Sigmoid colon (tissue), 7 donors: ENCODE measurements around the gene WNT3A. TPM values are rescaled to one million over a fixed set of nuclear protein-coding genes. Genes with fewer than 3 reads are reported as not detected.

ENCODE experiments used
- DNase-seq: peaks from one replicate; pipeline ENCODE4 v3.0.0-alpha.2; 2019
- H3K27ac ChIP-seq, 4 donors: fragments of 200-600 bp; sonication (generic); one replicate each; pipeline ENCODE4 v1.5.1; 2016 to 2019; ENCODE audit warnings: mild to moderate bottlenecking in 1 of 4
- H3K27me3 ChIP-seq, 3 donors: fragments of 200-600 bp; sonication (generic); one replicate each; pipeline ENCODE4 v1.5.1; 2019; ENCODE audit warnings: mild to moderate bottlenecking in 1 of 3
- H3K36me3 ChIP-seq, 4 donors: fragments of 200-600 bp; sonication (generic); one replicate each; pipeline ENCODE4 v1.5.1; 2016 to 2019
- H3K4me1 ChIP-seq, 4 donors: fragments of 200-600 bp; sonication (generic); one replicate each; pipeline ENCODE4 v1.5.1; 2017 to 2019
- H3K4me3 ChIP-seq, 4 donors: fragments of 200-600 bp; sonication (generic); one replicate each; pipeline ENCODE4 v1.5.1; 2017 to 2019; ENCODE audit warnings: mild to moderate bottlenecking in 2 of 4, moderate library complexity in 1 of 4
- H3K9me3 ChIP-seq, 4 donors: fragments of 200-600 bp in 3 of 4; sonication (generic) in 3 of 4; one replicate each; pipeline versions ENCODE4 v1.5.1 to v1.6.1; 2013 to 2019
- EP300 ChIP-seq, 4 donors: sonication (generic); formaldehyde crosslinking; IDR thresholded peaks; one replicate each; pipeline ENCODE4 v1.6.1; 2017; ENCODE audit warnings: antibody characterized with exemption in 4 of 4
- POLR2A ChIP-seq, 2 donors: fragments of 450-650 bp; IDR thresholded peaks; one replicate each; pipeline ENCODE4 v1.6.1; 2016; ENCODE audit warnings: antibody characterized with exemption in 2 of 2, mild to moderate bottlenecking in 2 of 2, moderate library complexity in 2 of 2
- POLR2AphosphoS5 ChIP-seq, 4 donors: sonication (generic); formaldehyde crosslinking; IDR thresholded peaks; one replicate each; pipeline ENCODE4 v1.6.1; 2017; ENCODE audit warnings: antibody characterized with exemption in 4 of 4
- WGBS, 2 donors: extraction: QIAGEN DNeasy Blood & Tissue Kit; methylation state at CpG; one replicate each; pipeline ENCODE4 v1.1.7; 2013; 5-methylcytosine and 5-hydroxymethylcytosine counted together
- intact Hi-C: fragments of 100-400 bp; cut with DNase I; formaldehyde crosslinking; loops from one replicate; pipeline ENCODE4 v1.15.1; 2023
- polyA plus RNA-seq, 3 donors: library from polyadenylated mRNA; stranded (reverse); fragments of 200-250 nt; gene quantifications; one replicate each; pipeline ENCODE4 v1.2.3, GENCODE V29; 2013
- total RNA-seq, 4 donors: library from RNA; depleted of rRNA; stranded (reverse); fragments of >200 nt; gene quantifications; one replicate each; pipeline ENCODE4 v1.1.0, GENCODE V29; 2016
- TF ChIP-seq, protein P1 (sequence below), 4 experiments: fragments of 450-650 bp in 3 of 4; fragments of 200-600 bp in 1 of 4; IDR thresholded peaks; one replicate each; pipeline ENCODE4 v1.5.1; 2016 to 2019; ENCODE audit warnings: antibody characterized with exemption in 4 of 4, mild to moderate bottlenecking in 3 of 4, moderate library complexity in 2 of 4
- donor health status: healthy with polysubstance abuse.
- donor health status: Bipolar disorder and iron deficiency.
- donor health status: healthy.

WNT3A gene
- total and polyA plus RNA-seq, 7 donors = 0.01 TPM; not detected in 6

DNA sequence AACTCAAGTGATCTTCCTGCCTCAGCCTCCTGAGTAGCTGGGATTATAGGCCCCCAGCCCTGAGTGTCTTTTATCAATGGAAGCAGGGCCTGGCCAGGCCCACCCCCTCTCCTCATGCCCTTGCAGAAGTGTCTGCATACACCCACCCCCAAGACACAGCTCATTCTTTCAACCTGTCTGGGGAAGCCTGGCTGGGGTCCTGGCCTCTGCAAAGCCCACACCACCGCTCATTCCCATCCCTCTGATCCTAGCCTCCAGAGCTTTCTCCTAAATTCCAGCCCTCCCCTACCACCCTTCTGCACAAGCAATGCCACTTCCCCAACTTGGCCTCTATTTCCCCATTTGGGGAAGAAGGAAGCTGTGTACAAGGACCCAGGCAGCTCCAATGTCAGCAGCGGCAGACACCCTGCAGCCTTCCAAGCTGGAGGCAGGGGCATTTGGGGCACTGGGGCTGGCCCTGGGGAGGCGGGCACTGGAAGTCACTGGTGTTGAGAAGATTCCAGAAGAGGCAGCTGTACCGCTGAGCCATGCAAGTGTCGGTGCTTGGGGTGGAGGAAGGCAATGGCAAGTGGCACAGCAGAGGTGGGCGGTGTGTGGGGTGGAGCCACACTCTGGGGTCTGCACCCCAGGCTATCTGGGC lies 42.0 kb downstream of the WNT3A start:
- Histone ChIP-seq H3K4me1 (no peaks in the 10 kb centered on the region), H3K9me3 (no peaks in the 10 kb centered on the region), H3K4me3 (no peak overlapping the region), H3K27ac (no peak overlapping the region), H3K36me3 (no peaks in the 10 kb centered on the region), H3K27me3 (peaks cover 0 to 17% (median 0%) of the 10 kb centered on the region in 3 donors)
- WGBS, 2 donors = 80 to 90% methylated on average over 6 of the region's 6 CpGs
- TF ChIP-seq POLR2AphosphoS5 (IDR thresholded peaks at IDR 0.05) (no peak), POLR2A (IDR thresholded peaks at IDR 0.05) (no peak), EP300 (IDR thresholded peaks at IDR 0.05) (no peak)
- TF ChIP-seq, protein P1, sequence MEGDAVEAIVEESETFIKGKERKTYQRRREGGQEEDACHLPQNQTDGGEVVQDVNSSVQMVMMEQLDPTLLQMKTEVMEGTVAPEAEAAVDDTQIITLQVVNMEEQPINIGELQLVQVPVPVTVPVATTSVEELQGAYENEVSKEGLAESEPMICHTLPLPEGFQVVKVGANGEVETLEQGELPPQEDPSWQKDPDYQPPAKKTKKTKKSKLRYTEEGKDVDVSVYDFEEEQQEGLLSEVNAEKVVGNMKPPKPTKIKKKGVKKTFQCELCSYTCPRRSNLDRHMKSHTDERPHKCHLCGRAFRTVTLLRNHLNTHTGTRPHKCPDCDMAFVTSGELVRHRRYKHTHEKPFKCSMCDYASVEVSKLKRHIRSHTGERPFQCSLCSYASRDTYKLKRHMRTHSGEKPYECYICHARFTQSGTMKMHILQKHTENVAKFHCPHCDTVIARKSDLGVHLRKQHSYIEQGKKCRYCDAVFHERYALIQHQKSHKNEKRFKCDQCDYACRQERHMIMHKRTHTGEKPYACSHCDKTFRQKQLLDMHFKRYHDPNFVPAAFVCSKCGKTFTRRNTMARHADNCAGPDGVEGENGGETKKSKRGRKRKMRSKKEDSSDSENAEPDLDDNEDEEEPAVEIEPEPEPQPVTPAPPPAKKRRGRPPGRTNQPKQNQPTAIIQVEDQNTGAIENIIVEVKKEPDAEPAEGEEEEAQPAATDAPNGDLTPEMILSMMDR (IDR thresholded peaks at IDR 0.05) = no peak
- intact Hi-C loops = no loop called here
- no peak for DNase-seq

DNA sequence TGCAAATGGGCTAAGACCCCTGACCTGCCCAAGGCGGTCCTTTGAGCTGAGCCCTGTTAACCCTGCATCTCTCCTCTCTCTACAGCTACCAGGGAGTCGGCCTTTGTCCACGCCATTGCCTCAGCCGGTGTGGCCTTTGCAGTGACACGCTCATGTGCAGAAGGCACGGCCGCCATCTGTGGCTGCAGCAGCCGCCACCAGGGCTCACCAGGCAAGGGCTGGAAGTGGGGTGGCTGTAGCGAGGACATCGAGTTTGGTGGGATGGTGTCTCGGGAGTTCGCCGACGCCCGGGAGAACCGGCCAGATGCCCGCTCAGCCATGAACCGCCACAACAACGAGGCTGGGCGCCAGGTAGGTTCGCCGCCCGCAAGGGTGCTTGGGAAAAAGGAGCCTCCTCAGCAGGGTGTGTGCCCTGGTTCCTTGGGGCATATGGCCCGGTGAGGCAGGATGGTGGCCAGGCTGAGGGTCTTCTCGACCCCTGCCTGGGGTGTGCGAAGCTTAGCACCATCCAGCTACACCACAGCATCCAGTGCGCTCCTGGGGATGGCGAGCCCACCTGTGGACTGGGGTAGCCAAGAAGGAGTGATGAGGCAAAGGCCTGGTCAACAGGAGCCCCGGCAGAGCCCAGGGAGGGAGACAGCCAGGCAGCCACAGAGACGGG lies 43.9 kb downstream of the WNT3A start:
- Histone ChIP-seq H3K4me1 (no peaks in the 10 kb centered on the region), H3K27ac (no peak overlapping the region), H3K9me3 (no peaks in the 10 kb centered on the region), H3K4me3 (no peak overlapping the region), H3K36me3 (no peaks in the 10 kb centered on the region), H3K27me3 (peaks cover 0 to 28% (median 0%) of the 10 kb centered on the region in 3 donors)
- WGBS, 2 donors = 92 to 93% methylated on average over 30 of the region's 30 CpGs
- intact Hi-C loops = no loop called here
- DNase-seq = no peak
- TF ChIP-seq POLR2AphosphoS5 (IDR thresholded peaks at IDR 0.05) (no peak), POLR2A (IDR thresholded peaks at IDR 0.05) (no peak), EP300 (IDR thresholded peaks at IDR 0.05) (no peak)
- TF ChIP-seq, protein P1 (IDR thresholded peaks at IDR 0.05) = no peak

DNA sequence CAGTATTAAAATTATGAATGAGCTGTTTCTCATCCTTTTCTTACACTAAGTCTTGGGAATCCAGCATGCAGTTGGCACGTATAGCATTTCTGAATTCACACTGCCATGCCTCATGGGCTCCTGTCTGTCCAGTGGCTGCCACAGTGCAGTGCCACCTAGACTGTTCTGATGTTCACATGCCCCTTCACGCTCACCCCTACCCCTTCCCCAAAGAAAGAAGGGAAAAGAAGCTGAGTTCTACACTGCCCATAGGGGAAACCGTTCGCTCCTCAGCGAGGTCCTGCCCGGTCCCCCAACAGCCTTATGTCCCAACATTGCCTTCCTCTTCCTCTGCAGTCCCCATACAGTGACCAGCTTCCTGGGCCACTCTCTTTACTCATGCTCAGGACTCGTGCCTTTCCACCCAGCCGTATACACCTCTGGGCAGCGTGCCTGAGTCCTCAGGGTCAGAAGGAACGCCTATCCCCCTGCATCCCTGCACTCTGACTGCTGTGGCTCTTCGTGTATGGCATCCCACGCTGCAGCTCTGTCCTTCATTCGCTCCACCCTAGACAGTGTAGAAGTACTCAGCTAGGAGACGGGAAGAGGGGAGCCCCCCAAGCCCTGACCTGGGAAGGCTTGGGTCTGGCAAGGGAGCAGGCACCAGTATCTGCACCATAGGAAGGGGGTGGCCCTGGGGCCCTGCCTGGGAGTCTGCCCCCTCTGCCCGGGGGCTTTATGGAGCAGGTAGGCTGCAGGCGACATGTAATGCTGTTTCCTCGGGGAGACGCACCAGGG lies 51.6 kb downstream of the WNT3A start:
- H3K27me3 ChIP-seq = peaks cover 25 to 80% (median 53%) of the 10 kb centered on the region in 3 donors
- no peak overlapping the region for H3K27ac ChIP-seq
- H3K4me3 ChIP-seq = no peak overlapping the region
- WGBS, 2 donors = 48 to 55% methylated on average over 18 of the region's 18 CpGs
- H3K9me3 ChIP-seq = no peaks in the 10 kb centered on the region
- H3K36me3 ChIP-seq = no peaks in the 10 kb centered on the region
- H3K4me1 ChIP-seq = peaks cover 0 to 22% (median 16%) of the 10 kb centered on the region in 4 donors
- intact Hi-C loops = no loop called here
- no peak for TF ChIP-seq POLR2A (IDR thresholded peaks at IDR 0.05)
- TF ChIP-seq, protein P1 (IDR thresholded peaks at IDR 0.05) = no peak
- TF ChIP-seq EP300 (IDR thresholded peaks at IDR 0.05) = no peak
- no peak for TF ChIP-seq POLR2AphosphoS5 (IDR thresholded peaks at IDR 0.05)
- DNase-seq = no peak

DNA sequence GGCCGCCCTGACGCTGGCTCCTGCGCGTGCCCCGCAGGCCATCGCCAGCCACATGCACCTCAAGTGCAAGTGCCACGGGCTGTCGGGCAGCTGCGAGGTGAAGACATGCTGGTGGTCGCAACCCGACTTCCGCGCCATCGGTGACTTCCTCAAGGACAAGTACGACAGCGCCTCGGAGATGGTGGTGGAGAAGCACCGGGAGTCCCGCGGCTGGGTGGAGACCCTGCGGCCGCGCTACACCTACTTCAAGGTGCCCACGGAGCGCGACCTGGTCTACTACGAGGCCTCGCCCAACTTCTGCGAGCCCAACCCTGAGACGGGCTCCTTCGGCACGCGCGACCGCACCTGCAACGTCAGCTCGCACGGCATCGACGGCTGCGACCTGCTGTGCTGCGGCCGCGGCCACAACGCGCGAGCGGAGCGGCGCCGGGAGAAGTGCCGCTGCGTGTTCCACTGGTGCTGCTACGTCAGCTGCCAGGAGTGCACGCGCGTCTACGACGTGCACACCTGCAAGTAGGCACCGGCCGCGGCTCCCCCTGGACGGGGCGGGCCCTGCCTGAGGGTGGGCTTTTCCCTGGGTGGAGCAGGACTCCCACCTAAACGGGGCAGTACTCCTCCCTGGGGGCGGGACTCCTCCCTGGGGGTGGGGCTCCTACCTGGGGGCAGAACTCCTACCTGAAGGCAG lies 52.3 kb downstream of the WNT3A start:
- no peak for DNase-seq
- intact Hi-C loops = no loop called here
- peaks cover 25 to 80% (median 60%) of the 10 kb centered on the region in 3 donors for H3K27me3 ChIP-seq

More for the DNA sequence above, 52.3 kb downstream of the WNT3A start:
- 4 to 10% methylated on average over 66 of the region's 66 CpGs for WGBS, 2 donors
- H3K4me3 ChIP-seq = no peak overlapping the region
- H3K27ac ChIP-seq = no peak overlapping the region
- H3K36me3 ChIP-seq = no peaks in the 10 kb centered on the region
- peaks cover 0 to 22% (median 16%) of the 10 kb centered on the region in 4 donors for H3K4me1 ChIP-seq
- no peaks in the 10 kb centered on the region for H3K9me3 ChIP-seq
- TF ChIP-seq, protein P1 (IDR thresholded peaks at IDR 0.05) = no peak
- TF ChIP-seq EP300 (IDR thresholded peaks at IDR 0.05) (no peak), POLR2AphosphoS5 (IDR thresholded peaks at IDR 0.05) (no peak), POLR2A (IDR thresholded peaks at IDR 0.05) (no peak)
